HepG2 (cell line): ENCODE measurements around the gene PANX1. TPM values are rescaled to one million over a fixed set of nuclear protein-coding genes. Genes with fewer than 3 reads are reported as not detected.

ENCODE experiments used
- EP300 ChIP-seq, 3 experiments: sonication (generic) in 1 of 3; formaldehyde crosslinking in 1 of 3; IDR thresholded peaks; 2 replicates each; pipeline versions ENCODE4 v1.5.1 to v1.6.1; 2011 to 2020; ENCODE audit warnings: low read depth in 2 of 3, low read length in 2 of 3, borderline replicate concordance in 1 of 3, improper control_type of control experiment in 1 of 3, mild to moderate bottlenecking in 1 of 3, missing genetic modification reagents in 1 of 3, moderate library complexity in 1 of 3
- GATAD2A ChIP-seq: IDR thresholded peaks from 2 replicates; pipeline ENCODE4 v1.6.1; 2016
- GMEB2 ChIP-seq: IDR thresholded peaks from 2 replicates; pipeline ENCODE4 v1.6.1; 2016; ENCODE audit warnings: missing biosample characterization, missing genetic modification reagents, low read depth
- HNRNPH1 ChIP-seq: fragments of 200-400 bp; formaldehyde crosslinking; optimal IDR thresholded peaks from 2 replicates; pipeline ENCODE3; 2017; ENCODE audit warnings: mild to moderate bottlenecking, low read depth, low read length
- MEF2D ChIP-seq: sonication (generic); formaldehyde crosslinking; IDR thresholded peaks from 2 replicates; pipeline ENCODE4 v1.5.1; 2020; ENCODE audit warnings: mild to moderate bottlenecking, missing genetic modification reagents
- PBX3 ChIP-seq: sonication (generic); formaldehyde crosslinking; IDR thresholded peaks from 2 replicates; pipeline ENCODE4 v1.8.1; 2023; ENCODE audit warnings: missing genetic modification reagents, inconsistent platforms, borderline replicate concordance
- POLR2AphosphoS5 ChIP-seq: IDR thresholded peaks from 2 replicates; pipeline ENCODE4 v1.6.1; 2012; ENCODE audit warnings: low read depth, low read length
- RXRB ChIP-seq: IDR thresholded peaks from 2 replicates; pipeline ENCODE4 v1.6.1; 2016; ENCODE audit warnings: borderline replicate concordance, missing genetic modification reagents, missing compliant biosample characterization
- SIX4 ChIP-seq: sonication (generic); formaldehyde crosslinking; IDR thresholded peaks from 2 replicates; pipeline ENCODE4 v1.4.0; 2020; ENCODE audit warnings: missing genetic modification reagents
- SOX6 ChIP-seq, 2 experiments: fragments of 450-650 bp in 1 of 2; sonication (generic) in 1 of 2; formaldehyde crosslinking in 1 of 2; IDR thresholded peaks; 2 replicates each; pipeline versions ENCODE4 v1.4.0 to v1.6.1; 2017 to 2020; ENCODE audit warnings: antibody characterized with exemption in 1 of 2, mild to moderate bottlenecking in 1 of 2, missing genetic modification reagents in 1 of 2
- TBX2 ChIP-seq: sonication (generic); formaldehyde crosslinking; IDR thresholded peaks from 2 replicates; pipeline ENCODE4 v1.5.0; 2020; ENCODE audit warnings: missing genetic modification reagents, mild to moderate bottlenecking, borderline replicate concordance
- ZBTB2 ChIP-seq: sonication (generic); formaldehyde crosslinking; IDR thresholded peaks from 2 replicates; pipeline ENCODE4 v1.8.0; 2022; ENCODE audit warnings: low read depth, missing genetic modification reagents
- ZMYM3 ChIP-seq: sonication (generic); formaldehyde crosslinking; IDR thresholded peaks from 2 replicates; pipeline ENCODE4 v1.5.1; 2020; ENCODE audit warnings: mild to moderate bottlenecking, missing genetic modification reagents
- ZNF292 ChIP-seq: sonication (generic); formaldehyde crosslinking; IDR thresholded peaks from 2 replicates; pipeline ENCODE4 v1.8.1; 2022; ENCODE audit warnings: mild to moderate bottlenecking, low read depth, missing genetic modification reagents, borderline replicate concordance
- ZNF430 ChIP-seq: sonication (generic); formaldehyde crosslinking; IDR thresholded peaks from 2 replicates; pipeline ENCODE4 v1.9.0; 2021; ENCODE audit warnings: mild to moderate bottlenecking, missing genetic modification reagents
- ZNF577 ChIP-seq: sonication (generic); formaldehyde crosslinking; IDR thresholded peaks from 2 replicates; pipeline ENCODE4 v1.4.0; 2020; ENCODE audit warnings: mild to moderate bottlenecking, low read depth, missing genetic modification reagents, borderline replicate concordance
- ZNF740 ChIP-seq: sonication (generic); formaldehyde crosslinking; IDR thresholded peaks from 2 replicates; pipeline ENCODE4 v1.4.0; 2020; ENCODE audit warnings: missing genetic modification reagents
- polyA plus RNA-seq, 8 experiments: library from polyadenylated mRNA; depleted of rRNA in 3 of 8; stranded (reverse) in 7 of 8; unstranded in 1 of 8; fragments of >200 nt; fragmentation: Illumina TruSeq in 4 of 8; extraction: Trizol in 4 of 8; gene quantifications; 2 replicates each; pipeline versions ENCODE4 v1.2.1 to v1.2.3, GENCODE V29; 2011 to 2016; ENCODE audit warnings: low read depth in 4 of 8, missing spikeins in 1 of 8, mixed read lengths in 1 of 8; ENCODE audit not compliant: insufficient read depth in 1 of 8
- total RNA-seq, 5 experiments: library from RNA; depleted of rRNA; stranded (reverse); fragments of >200 nt; fragmentation: Illumina TruSeq; extraction: Trizol; gene quantifications; 2 replicates each; pipeline ENCODE4 v1.2.3, GENCODE V29; 2016; ENCODE audit warnings: low read depth in 1 of 5
- TF ChIP-seq, protein P1 (sequence below): sonication (generic); formaldehyde crosslinking; conservative IDR thresholded peaks from 2 replicates; pipeline ENCODE4 v1.8.0; 2022; ENCODE audit warnings: mild to moderate bottlenecking, moderate library complexity, missing genetic modification reagents
- TF ChIP-seq, protein P2 (sequence below): sonication (generic); formaldehyde crosslinking; IDR thresholded peaks from 2 replicates; pipeline ENCODE4 v1.4.0; 2020; ENCODE audit warnings: missing genetic modification reagents, borderline replicate concordance

Gene PANX1
- total and polyA plus RNA-seq, 2 of the 13 experiments (the other 11 are each of a cell fraction or from before 2014, with no cell fraction given) = 8.3 to 24.8 TPM

GRCh38 chr11:94128746-94129511, at the start of gene PANX1 (continued):
- TF ChIP-seq ZNF292 = peak; percentile 19; the same call in 1 of the 2 replicates
- TF ChIP-seq ZBTB2 (CRISPR knock-in tag) = peak; percentile 58; the same call in 1 of the 2 replicates
- TF ChIP-seq SIX4 (CRISPR knock-in tag) = no peak
- peak; percentile 35; the same call in 1 of the 2 replicates for TF ChIP-seq RXRB (CRISPR knock-in tag)
- peak; percentile 36; the same call in 1 of the 2 replicates for TF ChIP-seq ZNF740
- TF ChIP-seq TBX2 (CRISPR knock-in tag) = peak; percentile 57
- TF ChIP-seq, protein P1, sequence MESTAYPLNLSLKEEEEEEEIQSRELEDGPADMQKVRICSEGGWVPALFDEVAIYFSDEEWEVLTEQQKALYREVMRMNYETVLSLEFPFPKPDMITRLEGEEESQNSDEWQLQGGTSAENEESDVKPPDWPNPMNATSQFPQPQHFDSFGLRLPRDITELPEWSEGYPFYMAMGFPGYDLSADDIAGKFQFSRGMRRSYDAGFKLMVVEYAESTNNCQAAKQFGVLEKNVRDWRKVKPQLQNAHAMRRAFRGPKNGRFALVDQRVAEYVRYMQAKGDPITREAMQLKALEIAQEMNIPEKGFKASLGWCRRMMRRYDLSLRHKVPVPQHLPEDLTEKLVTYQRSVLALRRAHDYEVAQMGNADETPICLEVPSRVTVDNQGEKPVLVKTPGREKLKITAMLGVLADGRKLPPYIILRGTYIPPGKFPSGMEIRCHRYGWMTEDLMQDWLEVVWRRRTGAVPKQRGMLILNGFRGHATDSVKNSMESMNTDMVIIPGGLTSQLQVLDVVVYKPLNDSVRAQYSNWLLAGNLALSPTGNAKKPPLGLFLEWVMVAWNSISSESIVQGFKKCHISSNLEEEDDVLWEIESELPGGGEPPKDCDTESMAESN (CRISPR knock-in tag) = peak; percentile 66
- 0 out of 2 replicates have a peak, but pooled peaks have one; percentile 43 for TF ChIP-seq GMEB2 (CRISPR knock-in tag)
- TF ChIP-seq POLR2AphosphoS5 = peak; percentile 73
- no peak for TF ChIP-seq HNRNPH1
- 0 out of 2 replicates have a peak, but pooled peaks have one; percentile 41 for TF ChIP-seq GATAD2A (CRISPR knock-in tag)
- peak; percentile 82 for TF ChIP-seq ZNF430
- TF ChIP-seq ZNF577 (CRISPR knock-in tag) = no peak
- TF ChIP-seq PBX3 (CRISPR knock-in tag) = 0 out of 2 replicates have a peak, but pooled peaks have one; percentile 60
- TF ChIP-seq, protein P2, sequence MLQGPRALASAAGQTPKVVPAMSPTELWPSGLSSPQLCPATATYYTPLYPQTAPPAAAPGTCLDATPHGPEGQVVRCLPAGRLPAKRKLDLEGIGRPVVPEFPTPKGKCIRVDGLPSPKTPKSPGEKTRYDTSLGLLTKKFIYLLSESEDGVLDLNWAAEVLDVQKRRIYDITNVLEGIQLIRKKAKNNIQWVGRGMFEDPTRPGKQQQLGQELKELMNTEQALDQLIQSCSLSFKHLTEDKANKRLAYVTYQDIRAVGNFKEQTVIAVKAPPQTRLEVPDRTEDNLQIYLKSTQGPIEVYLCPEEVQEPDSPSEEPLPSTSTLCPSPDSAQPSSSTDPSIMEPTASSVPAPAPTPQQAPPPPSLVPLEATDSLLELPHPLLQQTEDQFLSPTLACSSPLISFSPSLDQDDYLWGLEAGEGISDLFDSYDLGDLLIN (CRISPR knock-in tag) = 0 out of 2 replicates have a peak, but pooled peaks have one; percentile 40
- peak in 1 of 2 experiments; percentile 26; a peak in 1 of 4 replicates for TF ChIP-seq EP300 (IDR thresholded peaks at IDR 0.05; ENCODE audit: low read depth in 2 of 2, low read length in 2 of 2)
- no peak for TF ChIP-seq EP300 (CRISPR knock-in tag; IDR thresholded peaks at IDR 0.05; ENCODE audit: borderline replicate concordance)
- TF ChIP-seq ZMYM3 = 0 out of 2 replicates have a peak, but pooled peaks have one; percentile 2
- 0 out of 2 replicates have a peak, but pooled peaks have one; percentile 64 for TF ChIP-seq MEF2D (CRISPR knock-in tag)
- no peak for TF ChIP-seq SOX6 (IDR thresholded peaks at IDR 0.05)
- peak; percentile 63 for TF ChIP-seq SOX6 (CRISPR knock-in tag; IDR thresholded peaks at IDR 0.05)
